Measurements from ENCODE around the gene EXOC4.

- TF ChIP-seq CTCF (IDR thresholded peaks at IDR 0.05): no peak
- TF ChIP-seq POLR2A (IDR thresholded peaks at IDR 0.05): no peak
Observed at GRCh38 chr7:133921635-133922182, 668.8 kb downstream of the EXOC4 start.

Measured in lower leg skin (tissue), 3 donors.